ENCODE data around the gene SNRNP200.

GRCh38 chr2:96320728-96321622 lies 15.6 kb upstream of the SNRNP200 start:
- TF ChIP-seq CTCF (IDR thresholded peaks at IDR 0.05; ENCODE audit: low read length) (no peak), EZH2 (optimal IDR thresholded peaks at IDR 0.05; ENCODE audit: low read depth, low read length) (no peak)
